ENCODE data around the gene CNGB1. TPM values are rescaled to one million over a fixed set of nuclear protein-coding genes. Genes with fewer than 3 reads are reported as not detected.

CNGB1 gene
- total RNA-seq, 1 donor from 2014 or later, result not detected

- peaks cover 2% of the 10 kb centered on the region for H3K4me1 Mint-ChIP-seq (ENCODE audit: unreplicated experiment)
- H3K27me3 Mint-ChIP-seq (ENCODE audit: unreplicated experiment), result peaks cover 11% of the 10 kb centered on the region
- no peak overlapping the region for H3K27ac Mint-ChIP-seq (ENCODE audit: unreplicated experiment)
- no peak for TF ChIP-seq CTCF (IDR thresholded peaks at IDR 0.05; ENCODE audit: unreplicated experiment)
- H3K36me3 Mint-ChIP-seq (ENCODE audit: low read depth, unreplicated experiment), result no peaks in the 10 kb centered on the region
- no peak overlapping the region for H3K4me3 Mint-ChIP-seq (ENCODE audit: unreplicated experiment)
- no peak for DNase-seq (ENCODE audit: low spot score)
- no peaks in the 10 kb centered on the region for H3K9me3 Mint-ChIP-seq (ENCODE audit: unreplicated experiment)
Observed at GRCh38 chr16:57900796-57901479, 70.0 kb downstream of the CNGB1 start.

- Mint-ChIP-seq H3K36me3 (ENCODE audit: low read depth, unreplicated experiment) (no peaks in the 10 kb centered on the region), H3K9me3 (ENCODE audit: unreplicated experiment) (no peaks in the 10 kb centered on the region), H3K4me3 (ENCODE audit: unreplicated experiment) (peak overlapping the region; percentile 16), H3K4me1 (ENCODE audit: unreplicated experiment) (peaks cover 8% of the 10 kb centered on the region), H3K27ac (ENCODE audit: unreplicated experiment) (no peak overlapping the region), H3K27me3 (ENCODE audit: unreplicated experiment) (peaks cover 4% of the 10 kb centered on the region)
- TF ChIP-seq CTCF (IDR thresholded peaks at IDR 0.05; ENCODE audit: unreplicated experiment), result peak; percentile 76
- DNase-seq (ENCODE audit: low spot score), result peak; percentile 73
Observed at GRCh38 chr16:57899771-57900661, 70.9 kb downstream of the CNGB1 start.

GRCh38 chr16:57898961-57899360 is 72.0 kb downstream of the CNGB1 start:
- Mint-ChIP-seq H3K9me3 (ENCODE audit: unreplicated experiment) (no peaks in the 10 kb centered on the region), H3K4me3 (ENCODE audit: unreplicated experiment) (no peak overlapping the region), H3K27me3 (ENCODE audit: unreplicated experiment) (peaks cover 4% of the 10 kb centered on the region), H3K4me1 (ENCODE audit: unreplicated experiment) (peaks cover 17% of the 10 kb centered on the region), H3K27ac (ENCODE audit: unreplicated experiment) (no peak overlapping the region), H3K36me3 (ENCODE audit: low read depth, unreplicated experiment) (no peaks in the 10 kb centered on the region)
- no peak for DNase-seq (ENCODE audit: low spot score)
- TF ChIP-seq CTCF (IDR thresholded peaks at IDR 0.05; ENCODE audit: unreplicated experiment), result no peak

- no peaks in the 10 kb centered on the region for H3K36me3 Mint-ChIP-seq (ENCODE audit: low read depth, unreplicated experiment)
- peaks cover 4% of the 10 kb centered on the region for H3K27me3 Mint-ChIP-seq (ENCODE audit: unreplicated experiment)
- no peak for DNase-seq (ENCODE audit: low spot score)
- no peak overlapping the region for H3K4me3 Mint-ChIP-seq (ENCODE audit: unreplicated experiment)
- no peak overlapping the region for H3K27ac Mint-ChIP-seq (ENCODE audit: unreplicated experiment)
- no peak for TF ChIP-seq CTCF (IDR thresholded peaks at IDR 0.05; ENCODE audit: unreplicated experiment)
- peaks cover 23% of the 10 kb centered on the region for H3K4me1 Mint-ChIP-seq (ENCODE audit: unreplicated experiment)
- H3K9me3 Mint-ChIP-seq (ENCODE audit: unreplicated experiment), result no peaks in the 10 kb centered on the region
Observed at GRCh38 chr16:57897996-57898395, 72.9 kb downstream of the CNGB1 start.
